CD4-positive, alpha-beta T cell treated with Interleukin-15 for 4 hours (primary cell): Measurements from ENCODE around the gene GTF2E1.
A peak's percentile ranks its signal among the peaks of the same experiment; 100 is the strongest.
"Not testable (repeated sequence)": the region's sequence is repeated elsewhere in the genome, so short reads cannot be mapped to it uniquely, and the experiment has no call there.

Experiments
- DNase-seq: peaks from one replicate; pipeline ENCODE4 v3.0.0-alpha.2; 2020; ENCODE audit warnings: low spot score

GTF2E1 gene

GRCh38 chr3:120742198-120742848 is at the start of gene GTF2E1, which contains the start of gene RABL3:
Gene GTF2E1, plus strand, starts transcription at chr3:120742744. Its CDS starts 7,809 bp downstream, at chr3:120750553.
Gene RABL3, minus strand, starts transcription at chr3:120742516. Its CDS starts 9 bp downstream, at chr3:120742507.
- DNase-seq: peak; percentile 98

DNA sequence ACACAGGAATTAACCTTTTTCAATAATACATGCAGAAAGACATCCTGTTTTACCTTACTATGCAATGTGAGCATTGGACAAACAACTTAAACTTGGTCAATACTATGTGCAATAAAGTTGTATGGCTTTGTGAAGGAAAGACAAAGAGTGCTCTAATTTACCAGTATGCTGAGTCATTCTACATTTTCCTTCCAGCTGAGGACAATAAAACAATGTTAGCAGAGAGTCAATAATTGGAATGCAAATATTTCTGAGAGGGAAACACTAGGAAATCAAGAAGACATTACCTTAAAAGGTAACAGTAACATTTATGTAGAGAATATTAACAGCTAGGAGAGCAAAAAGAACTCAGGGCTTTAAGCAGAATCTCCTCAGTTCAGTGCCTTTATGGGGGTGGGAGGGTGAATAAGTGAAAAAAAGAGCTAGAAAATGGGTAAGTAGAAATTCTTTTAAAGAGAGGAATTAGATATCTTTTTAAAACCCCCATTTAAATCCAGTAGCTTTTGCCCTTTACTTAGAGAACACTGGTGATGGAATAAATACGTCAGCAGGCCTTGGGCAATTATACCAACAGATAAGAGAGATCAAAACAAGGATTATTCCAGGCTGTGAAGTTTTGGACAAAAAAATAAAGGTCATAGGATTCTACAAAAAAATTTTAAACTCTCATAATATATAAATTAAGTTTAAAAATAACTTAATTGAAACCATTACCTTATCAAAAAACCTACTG is 48.9 kb upstream of the GTF2E1 start:
- no peak for DNase-seq

- DNase-seq: no peak
Observed at GRCh38 chr3:120699333-120699732, 43.2 kb upstream of the GTF2E1 start.

DNA sequence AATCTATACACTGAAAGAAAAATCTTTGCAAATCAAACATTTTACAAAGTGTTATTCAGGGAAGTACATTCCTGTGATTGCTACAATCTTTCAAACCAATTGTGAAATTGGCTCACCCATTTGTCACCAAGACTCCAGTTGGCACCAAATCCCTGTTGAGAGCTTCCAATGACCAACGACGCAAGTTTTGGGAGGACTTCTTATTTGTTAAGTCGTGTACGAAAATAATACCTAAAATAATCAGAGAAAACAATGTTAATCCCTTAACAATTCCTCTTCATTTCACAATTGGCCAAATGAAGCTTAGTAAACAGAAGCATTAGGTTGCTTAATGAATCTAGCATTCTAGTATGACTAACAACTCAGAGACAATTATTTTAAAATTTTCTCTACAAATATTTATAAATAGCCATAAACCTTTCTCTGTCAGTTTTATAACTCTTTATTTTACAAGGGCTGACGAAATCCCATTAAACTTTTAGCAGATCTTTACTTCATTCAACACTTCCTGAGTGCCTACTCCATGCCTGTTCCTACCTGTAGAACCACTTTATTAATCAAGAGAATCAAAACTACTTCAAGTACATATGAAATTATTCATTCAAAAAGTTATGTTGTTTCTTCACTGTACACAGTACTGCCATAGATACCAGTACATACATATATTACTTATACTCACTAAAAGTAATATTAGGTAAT is 36.5 kb upstream of the GTF2E1 start:
- no peak for DNase-seq

- DNase-seq: no peak
Observed at GRCh38 chr3:120706950-120707349, 35.6 kb upstream of the GTF2E1 start.

DNA sequence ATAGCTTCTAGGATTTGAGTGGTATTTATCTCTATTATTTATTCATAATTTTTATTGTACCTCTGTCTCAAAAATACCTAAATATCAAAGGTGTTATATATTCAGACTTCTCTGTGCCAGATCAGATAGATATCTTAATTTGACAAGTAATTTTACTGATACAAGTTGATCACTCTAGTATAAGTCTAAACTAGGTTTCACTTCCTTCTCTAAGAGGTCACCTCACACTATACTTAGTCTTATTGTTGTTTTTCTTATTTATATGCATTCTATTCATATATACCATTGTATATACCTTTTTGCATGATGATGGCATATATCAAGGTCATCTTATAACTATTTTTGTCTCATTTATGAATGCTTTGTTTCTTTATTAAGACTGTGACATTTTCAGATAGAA is 34.1 kb upstream of the GTF2E1 start:
- no peak for DNase-seq

- DNase-seq: no peak
Observed at GRCh38 chr3:120710369-120710768, 32.2 kb upstream of the GTF2E1 start.

DNA sequence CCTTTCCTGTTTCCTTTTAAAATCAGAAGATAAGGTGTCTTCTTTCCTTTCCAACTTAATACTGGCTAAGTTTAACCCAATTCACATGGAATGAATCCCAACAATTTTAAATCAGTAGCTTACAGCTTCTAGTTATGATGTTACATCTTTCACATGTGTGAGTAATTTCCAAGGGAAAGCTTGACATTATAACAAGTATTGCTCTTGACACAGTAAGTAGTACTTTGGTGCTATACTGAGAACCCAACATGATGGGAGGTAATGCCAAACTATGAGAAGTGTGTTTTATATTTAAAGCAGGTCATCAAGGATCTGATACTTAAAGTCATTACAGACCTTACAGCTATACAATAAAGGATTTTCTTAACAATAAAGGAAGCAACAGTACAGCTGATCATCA is 29.3 kb upstream of the GTF2E1 start:
- DNase-seq: no peak

DNA sequence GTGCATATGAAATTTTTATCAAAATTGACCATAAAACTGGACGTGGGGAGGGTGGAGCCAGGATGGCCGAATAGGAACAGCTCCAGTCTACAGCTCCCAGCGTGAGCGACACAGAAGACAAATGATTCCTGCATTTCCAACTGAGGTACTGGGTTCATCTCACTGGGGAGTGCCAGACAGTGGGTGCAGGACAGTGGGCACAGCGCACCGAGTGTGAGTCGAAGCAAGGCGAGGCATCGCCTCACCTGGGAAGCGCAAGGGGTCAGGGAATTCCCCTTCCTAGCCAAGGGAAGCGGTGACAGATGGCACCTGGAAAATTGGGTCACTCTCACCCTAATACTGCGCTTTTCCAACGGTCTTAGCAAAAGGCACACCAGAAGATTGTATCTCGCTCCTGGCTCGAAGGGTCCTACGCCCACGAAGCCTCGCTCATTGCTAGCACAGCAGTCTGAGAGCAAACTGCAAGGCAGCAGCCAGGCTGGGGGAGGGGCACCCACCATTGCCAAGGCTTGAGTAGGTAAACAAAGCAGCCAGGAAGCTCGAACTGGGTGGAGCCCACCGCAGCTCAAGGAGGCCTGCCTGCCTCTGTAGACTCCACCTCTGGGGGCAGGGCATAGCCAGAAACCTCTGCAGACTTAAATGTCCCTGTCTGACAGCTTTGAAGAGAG is 23.2 kb upstream of the GTF2E1 start:
- peak; percentile 80 for DNase-seq

DNA sequence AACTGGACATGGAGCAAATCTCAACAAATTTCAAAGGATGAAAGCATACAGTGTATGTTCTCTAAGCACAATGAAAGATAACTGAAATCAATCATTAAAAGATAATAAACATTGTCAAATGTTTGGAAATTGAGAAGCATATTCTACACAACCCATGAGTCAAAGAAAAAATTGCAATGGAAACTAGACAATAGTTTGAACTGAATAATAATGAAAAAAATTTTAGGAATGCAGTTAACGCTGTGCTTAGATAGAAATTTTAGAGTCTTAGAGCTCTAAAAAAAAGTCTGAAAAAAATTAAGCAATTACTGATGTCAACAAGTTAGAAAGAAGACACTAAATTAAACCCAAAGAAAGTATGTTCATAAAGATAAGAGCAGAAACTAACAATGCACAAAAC is 15.8 kb upstream of the GTF2E1 start:
- no peak for DNase-seq

- no peak for DNase-seq
Observed at GRCh38 chr3:120730576-120731542, 11.7 kb upstream of the GTF2E1 start.

DNA sequence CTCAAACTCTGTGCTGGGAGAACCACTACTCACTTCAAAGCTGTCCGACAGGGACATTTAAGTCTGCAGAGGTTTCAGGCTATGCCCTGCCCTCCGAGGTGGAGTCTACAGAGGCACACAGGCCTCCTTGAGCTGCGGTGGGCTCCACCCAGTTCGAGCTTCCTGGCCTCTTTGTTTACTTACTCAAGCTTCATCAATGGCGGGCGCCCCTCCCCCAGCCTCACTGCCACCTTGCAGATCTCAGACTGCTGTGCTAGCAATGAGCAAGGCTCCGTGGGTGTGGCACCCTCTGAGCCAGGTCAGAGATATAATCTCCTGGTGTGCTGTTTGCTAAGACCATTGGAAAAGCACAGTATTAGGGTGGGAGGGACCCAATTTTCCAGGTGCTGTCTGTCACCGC is 4.5 kb upstream of the GTF2E1 start:
- DNase-seq: not testable (repeated sequence)

- no peak for DNase-seq
Observed at GRCh38 chr3:120741320-120741719, 1.2 kb upstream of the GTF2E1 start.

DNA sequence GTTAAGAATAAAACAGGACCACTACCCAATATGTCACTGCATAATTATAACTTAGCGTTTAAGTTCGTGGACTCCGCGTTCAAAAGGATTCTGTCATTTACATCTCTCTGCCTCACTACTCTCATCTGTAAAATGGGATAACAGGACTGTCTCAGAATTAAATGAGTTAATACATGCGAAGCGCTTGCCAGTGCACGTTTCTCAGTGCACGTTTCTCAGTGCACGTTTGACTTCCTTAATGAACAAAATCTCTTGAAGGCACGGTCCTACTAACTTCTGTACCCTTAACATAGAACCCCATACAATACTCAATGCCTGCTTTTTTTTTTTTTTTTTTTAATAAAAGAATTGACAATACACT is 727 bp upstream of the GTF2E1 start:
- no peak for DNase-seq

- no peak for DNase-seq
Observed at GRCh38 chr3:120742849-120743365, 363 bp downstream of the GTF2E1 start.

- DNase-seq: no peak
Observed at GRCh38 chr3:120743556-120744195, 1.1 kb downstream of the GTF2E1 start.

GRCh38 chr3:120745466-120745865 is 2.9 kb downstream of the GTF2E1 start:
- no peak for DNase-seq

DNA sequence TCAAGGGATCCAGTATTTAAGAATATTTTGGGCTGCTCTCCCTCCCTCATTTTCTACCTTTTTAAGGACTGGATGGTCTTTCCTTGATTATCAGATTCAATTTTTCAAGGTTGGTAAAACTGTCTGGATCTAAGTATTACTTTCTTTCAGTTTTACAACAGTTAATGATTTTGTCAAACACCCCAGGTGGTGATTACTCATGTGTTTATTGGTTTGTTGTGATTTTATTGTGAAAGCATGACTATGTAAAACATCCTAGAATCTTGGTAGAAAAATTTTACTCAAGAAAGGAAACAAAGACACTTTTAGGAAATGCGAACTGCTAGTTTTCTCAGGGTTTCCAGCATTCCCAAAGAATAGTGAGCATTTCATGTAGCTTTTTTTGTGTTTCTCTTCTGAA is 7.3 kb downstream of the GTF2E1 start:
- DNase-seq: no peak

DNA sequence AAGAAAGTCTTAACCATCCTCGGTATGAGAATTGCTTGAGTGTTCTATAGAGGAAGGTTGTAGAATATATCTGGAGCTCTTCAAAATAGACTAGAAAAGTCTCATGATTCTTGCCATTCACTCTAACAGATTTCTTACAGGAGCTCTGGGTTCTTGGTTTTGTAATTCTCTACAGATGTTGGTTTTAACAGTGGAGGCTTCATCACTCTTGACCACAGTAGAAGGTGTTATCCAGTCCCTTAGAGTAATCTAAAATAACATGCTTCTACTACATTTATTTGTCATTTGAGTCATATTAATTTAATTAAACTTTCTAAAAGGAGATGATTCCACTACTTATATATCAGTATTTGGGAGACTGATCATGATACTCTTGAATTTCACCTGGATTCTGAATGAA is 9.7 kb downstream of the GTF2E1 start:
- no peak for DNase-seq

DNA sequence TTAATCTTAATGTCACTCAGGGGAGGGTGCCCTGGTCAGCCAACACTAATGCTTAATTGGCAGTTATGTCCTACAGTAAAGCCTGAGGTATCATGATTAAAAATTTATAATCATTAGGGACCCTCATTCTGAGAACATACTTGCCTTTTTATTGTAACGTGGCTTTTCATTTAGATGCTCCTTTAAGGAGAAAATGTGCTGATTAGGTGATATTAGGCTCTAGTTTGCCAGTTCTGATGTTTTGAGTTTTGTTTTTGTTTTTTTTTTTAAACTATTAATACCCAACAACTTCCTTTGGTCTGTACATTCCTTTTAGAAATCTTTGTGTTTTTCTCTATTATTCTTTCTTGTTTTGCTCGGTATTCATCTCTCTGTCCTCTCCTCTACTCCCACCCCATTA is 10.3 kb downstream of the GTF2E1 start:
- DNase-seq: no peak

GRCh38 chr3:120753810-120754209 is 11.3 kb downstream of the GTF2E1 start:
- DNase-seq: no peak
